Fibroblast of pulmonary artery (primary cell): ENCODE measurements around the gene SCML1.

Source experiments
- DNase-seq: peaks from one replicate; pipeline ENCODE4 v3.0.0-alpha.2; 2010; ENCODE audit warnings: low read depth
- H3K4me3 ChIP-seq: replicated peaks from 2 replicates; pipeline ENCODE4 v1.5.1; 2011; ENCODE audit warnings: low read depth, mild to moderate bottlenecking, control low read depth, low read length, moderate library complexity
- CTCF ChIP-seq: IDR thresholded peaks from 2 replicates; pipeline ENCODE4 v1.5.1; 2011; ENCODE audit warnings: mild to moderate bottlenecking, control low read depth, low read length, inconsistent platforms; ENCODE audit errors: missing control alignments

SCML1 gene

GRCh38 chrX:17736856-17737709 lies at the start of gene SCML1:
TSS of gene SCML1 (plus strand) at chrX:17737493. CDS start at chrX:17744187, 6,694 bp downstream.
- DNase-seq = peak; percentile 97
- H3K4me3 ChIP-seq = peak within 1 kb of the TSS; percentile 68
- TF ChIP-seq CTCF = no peak

- TF ChIP-seq CTCF = no peak
- no peak overlapping the region for H3K4me3 ChIP-seq
- no peak for DNase-seq
Measured at GRCh38 chrX:17687648-17688047, 49.6 kb upstream of the SCML1 start.

- TF ChIP-seq CTCF = peak; percentile 57
- DNase-seq = peak; percentile 72
- no peak overlapping the region for H3K4me3 ChIP-seq
Measured at GRCh38 chrX:17689971-17690409, 47.3 kb upstream of the SCML1 start.

GRCh38 chrX:17692709-17693346 lies 44.5 kb upstream of the SCML1 start:
- DNase-seq = peak; percentile 12
- H3K4me3 ChIP-seq = no peak overlapping the region

GRCh38 chrX:17697191-17697590 lies 40.1 kb upstream of the SCML1 start:
- peak; percentile 39 for DNase-seq

More at GRCh38 chrX:17692709-17693346, 44.5 kb upstream of the SCML1 start:
- no peak for TF ChIP-seq CTCF

GRCh38 chrX:17700976-17701375 lies 36.3 kb upstream of the SCML1 start:
- TF ChIP-seq CTCF = no peak
- no peak for DNase-seq

More at GRCh38 chrX:17697191-17697590, 40.1 kb upstream of the SCML1 start:
- no peak overlapping the region for H3K4me3 ChIP-seq
- TF ChIP-seq CTCF = no peak

More at GRCh38 chrX:17700976-17701375, 36.3 kb upstream of the SCML1 start:
- H3K4me3 ChIP-seq = no peak overlapping the region
